Naive thymus-derived CD8-positive, alpha-beta T cell (primary cell): Measurements from ENCODE around the gene DCPS. TPM values are rescaled to one million over a fixed set of nuclear protein-coding genes. Genes with fewer than 3 reads are reported as not detected.

Experiments
- polyA plus RNA-seq, 3 donors: library from polyadenylated mRNA; unstranded; fragments of 300-500 nt; fragmentation: Illumina TruSeq; gene quantifications; one replicate each; pipeline ENCODE4 v1.2.3, GENCODE V29; 2021
- total RNA-seq, 8 experiments: library from RNA in 2 of 8; stranded (reverse) in 2 of 8; gene quantifications; one replicate each; pipeline ENCODE4 v1.2.3 and lab custom pipeline; 2021 to 2026

Gene DCPS
- total and polyA plus RNA-seq, 5 experiments from 2014 or later = 13.9 to 47.2 (median 36.7) TPM

Other genes with a start within 250 kb of the DCPS start
- gene CDON, start 241.2 kb upstream of the DCPS start, total RNA-seq = 1 to 10 TPM; 2.1 to 2.8 TPM
- gene CDON, start 241.2 kb upstream of the DCPS start, polyA plus RNA-seq = under 1 TPM in 2 of 3 donors, not detected in 1; 0.14 to 0.20 TPM
- 10 to 100 TPM; 43.8 to 47.9 TPM for gene RPUSD4, start 92.4 kb upstream of the DCPS start, total RNA-seq
- gene RPUSD4, start 92.4 kb upstream of the DCPS start, polyA plus RNA-seq = 10 to 100 TPM; 18.1 to 21.7 (median 18.8) TPM
- 10 to 100 TPM in 1 of 2 experiments, 1 to 10 TPM in 1; 9.4 to 12.4 TPM for gene FAM118B, start 92.3 kb upstream of the DCPS start, total RNA-seq
- 10 to 100 TPM in 2 of 3 donors, 1 to 10 TPM in 1; 8.9 to 16.3 (median 13.7) TPM for gene FAM118B, start 92.3 kb upstream of the DCPS start, polyA plus RNA-seq
- 100 to 1,000 TPM; 156 to 160 TPM for gene SRPRA, start 35.2 kb upstream of the DCPS start, total RNA-seq
- gene SRPRA, start 35.2 kb upstream of the DCPS start, polyA plus RNA-seq = 100 to 1,000 TPM in 1 of 3 donors, 10 to 100 TPM in 2; 92.3 to 134 (median 95.7) TPM
- 10 to 100 TPM; 35.5 to 44.2 TPM for gene FOXRED1, start 34.9 kb upstream of the DCPS start, total RNA-seq
- 10 to 100 TPM; 23.5 to 28.7 (median 28.3) TPM for gene FOXRED1, start 34.9 kb upstream of the DCPS start, polyA plus RNA-seq
- gene TIRAP, start 21.0 kb upstream of the DCPS start, total RNA-seq = 10 to 100 TPM; 19.0 to 22.1 TPM
- gene TIRAP, start 21.0 kb upstream of the DCPS start, polyA plus RNA-seq = 10 to 100 TPM in 1 of 3 donors, 1 to 10 TPM in 2; 7.4 to 11.6 (median 8.3) TPM
- 1 to 10 TPM; 1.1 to 1.9 TPM for gene ST3GAL4, start 51.6 kb downstream of the DCPS start, total RNA-seq
- gene ST3GAL4, start 51.6 kb downstream of the DCPS start, polyA plus RNA-seq = 1 to 10 TPM; 2.1 to 6.6 (median 2.7) TPM